HepG2 (cell line): ENCODE data around the gene AHNAK. TPM values are rescaled to one million over a fixed set of nuclear protein-coding genes. Genes with fewer than 3 reads are reported as not detected.
A peak's percentile ranks its signal among the peaks of the same experiment; 100 is the strongest.

Experiments
- ARID4A ChIP-seq: sonication (generic); formaldehyde crosslinking; IDR thresholded peaks from 2 replicates; pipeline ENCODE4 v1.5.0; 2020; ENCODE audit warnings: mild to moderate bottlenecking, missing genetic modification reagents, borderline replicate concordance
- CERS6 ChIP-seq: sonication (generic); formaldehyde crosslinking; IDR thresholded peaks from 2 replicates; pipeline ENCODE4 v1.5.0; 2020; ENCODE audit warnings: missing genetic modification reagents
- ELK4 ChIP-seq: sonication (generic); formaldehyde crosslinking; IDR thresholded peaks from 2 replicates; pipeline ENCODE4 v1.9.0; 2021; ENCODE audit warnings: missing genetic modification reagents, borderline replicate concordance
- GATAD1 ChIP-seq: IDR thresholded peaks from 2 replicates; pipeline ENCODE4 v1.6.1; 2016; ENCODE audit warnings: missing genetic modification reagents, missing compliant biosample characterization
- HMGA1 ChIP-seq: sonication (generic); formaldehyde crosslinking; conservative IDR thresholded peaks from 2 replicates; pipeline ENCODE4 v1.4.0; 2020; ENCODE audit warnings: missing genetic modification reagents
- HOXA3 ChIP-seq: sonication (generic); formaldehyde crosslinking; IDR thresholded peaks from 2 replicates; pipeline ENCODE4 v1.5.0; 2020; ENCODE audit warnings: missing genetic modification reagents
- MBNL3 ChIP-seq: fragments of 250-450 bp; sonication (Bioruptor Pico); conservative IDR thresholded peaks from 2 replicates; pipeline ENCODE4 v1.8.0; 2022; ENCODE audit warnings: mild to moderate bottlenecking, inconsistent platforms
- NR2C2 ChIP-seq: sonication (generic); formaldehyde crosslinking; IDR thresholded peaks from 2 replicates; pipeline ENCODE4 v1.4.0; 2020; ENCODE audit warnings: missing genetic modification reagents, mild to moderate bottlenecking, moderate library complexity, borderline replicate concordance
- PATZ1 ChIP-seq: sonication (generic); formaldehyde crosslinking; IDR thresholded peaks from 2 replicates; pipeline ENCODE4 v1.4.0; 2020; ENCODE audit warnings: missing genetic modification reagents
- YY1 ChIP-seq: IDR thresholded peaks from 2 replicates; pipeline ENCODE4 v1.6.1; 2011; ENCODE audit warnings: low read length, low read depth, moderate library complexity, mild to moderate bottlenecking; ENCODE audit not compliant: insufficient read depth, insufficient replicate concordance
- ZNF557 ChIP-seq: sonication (generic); formaldehyde crosslinking; IDR thresholded peaks from 2 replicates; pipeline ENCODE4 v1.4.0; 2020; ENCODE audit warnings: missing genetic modification reagents
- ZNF644 ChIP-seq: IDR thresholded peaks from 2 replicates; pipeline ENCODE4 v1.6.1; 2016; ENCODE audit warnings: low read depth
- ZNF646 ChIP-seq: sonication (generic); formaldehyde crosslinking; IDR thresholded peaks from 2 replicates; pipeline ENCODE4 v1.9.0; 2021; ENCODE audit warnings: mild to moderate bottlenecking, missing genetic modification reagents
- ZSCAN25 ChIP-seq: sonication (generic); formaldehyde crosslinking; IDR thresholded peaks from 2 replicates; pipeline ENCODE4 v1.8.0; 2022; ENCODE audit warnings: mild to moderate bottlenecking, missing genetic modification reagents
- polyA plus RNA-seq, 8 experiments: library from polyadenylated mRNA; depleted of rRNA in 3 of 8; stranded (reverse) in 7 of 8; unstranded in 1 of 8; fragments of >200 nt; fragmentation: Illumina TruSeq in 4 of 8; extraction: Trizol in 4 of 8; gene quantifications; 2 replicates each; pipeline versions ENCODE4 v1.2.1 to v1.2.3, GENCODE V29; 2011 to 2016; ENCODE audit warnings: low read depth in 4 of 8, missing spikeins in 1 of 8, mixed read lengths in 1 of 8; ENCODE audit not compliant: insufficient read depth in 1 of 8
- total RNA-seq, 5 experiments: library from RNA; depleted of rRNA; stranded (reverse); fragments of >200 nt; fragmentation: Illumina TruSeq; extraction: Trizol; gene quantifications; 2 replicates each; pipeline ENCODE4 v1.2.3, GENCODE V29; 2016; ENCODE audit warnings: low read depth in 1 of 5

AHNAK gene
- total and polyA plus RNA-seq, 2 of the 13 experiments (the other 11 are each of a cell fraction or from before 2014, with no cell fraction given), result 23.4 to 25.0 TPM

- TF ChIP-seq CERS6 (CRISPR knock-in tag) (no peak), ZSCAN25 (CRISPR knock-in tag) (no peak), ELK4 (CRISPR knock-in tag) (no peak), YY1 (no peak), ARID4A (CRISPR knock-in tag) (peak; percentile 47; the same call in 1 of the 2 replicates), NR2C2 (no peak), HOXA3 (peak; percentile 14; the same call in 1 of the 2 replicates), GATAD1 (0 out of 2 replicates have a peak, but pooled peaks have one; percentile 48), ZNF644 (CRISPR knock-in tag) (no peak), ZNF557 (CRISPR knock-in tag) (no peak), HMGA1 (CRISPR knock-in tag) (no peak), PATZ1 (peak; percentile 87), MBNL3 (no peak), ZNF646 (CRISPR knock-in tag) (0 out of 2 replicates have a peak, but pooled peaks have one; percentile 43)
Observed at GRCh38 chr11:62560566-62561103, 14.0 kb upstream of the AHNAK start (continued).
